BJ (cell line): Measurements from ENCODE around the gene TTC3. TPM values are rescaled to one million over a fixed set of nuclear protein-coding genes. Genes with fewer than 3 reads are reported as not detected.
"Not testable (repeated sequence)": the region's sequence is repeated elsewhere in the genome, so short reads cannot be mapped to it uniquely, and the experiment has no call there.

Experiments used
- CTCF ChIA-PET: fragments of 350-600 bp; formaldehyde crosslinking; extraction: SDS; loops from one replicate; lab custom pipeline; 2021; ENCODE audit warnings: antibody characterized with exemption, inconsistent platforms; lab: Yijun Ruan, JAX
- POLR2A ChIA-PET: fragments of 300-600 bp; sonication (Branson Sonifier 250); formaldehyde crosslinking; extraction: SDS; loops from one replicate; lab custom pipeline; 2021; ENCODE audit warnings: antibody characterized with exemption; lab: Charles Lee
- DNase-seq: peaks from one replicate; pipeline ENCODE4 v3.0.0-alpha.2; 2011; ENCODE audit warnings: low read depth
- H3K27me3 ChIP-seq: 2 replicates; pipeline ENCODE4 v1.6.0; 2011; ENCODE audit warnings: low read length; ENCODE audit not compliant: control insufficient read depth, insufficient read depth
- H3K36me3 ChIP-seq: 2 replicates; pipeline ENCODE4 v1.5.1; 2011; ENCODE audit warnings: low read length; ENCODE audit not compliant: control insufficient read depth, insufficient read depth
- H3K4me3 ChIP-seq: 2 replicates; pipeline ENCODE4 v1.5.1; 2011; ENCODE audit warnings: low read depth, mild to moderate bottlenecking, control low read depth, low read length
- CTCF ChIP-seq: IDR thresholded peaks from 2 replicates; pipeline ENCODE4 v1.5.1; 2011; ENCODE audit warnings: low read depth, mild to moderate bottlenecking, control low read depth, inconsistent platforms, low read length, moderate library complexity; ENCODE audit not compliant: insufficient read depth
- polyA plus RNA-seq: library from polyadenylated mRNA; depleted of rRNA; stranded (reverse); fragments of >200 nt; gene quantifications from 2 replicates; pipeline ENCODE4 v1.2.3, GENCODE V29; 2011

Gene TTC3
- polyA plus RNA-seq, 1 experiment: 108 TPM

- ChIA-PET CTCF (interaction anchor here (0.5 to 2.0 kb wide), 5 partner anchors 12 to 1579 kb away, joined by 3 to 8 read pairs (median 5); no protein-coding TSS in a partner anchor), POLR2A (no interaction called here)
- no peak for DNase-seq
- TF ChIP-seq CTCF: peak; percentile 35; the same call in 1 of the 2 replicates
- Histone ChIP-seq H3K4me3 (peak overlapping the region; percentile 59), H3K27me3 (no peaks in the 10 kb centered on the region), H3K36me3 (peaks cover 10% of the 10 kb centered on the region)
Observed at GRCh38 chr21:37220433-37220980, 147.5 kb downstream of the TTC3 start.

GRCh38 chr21:37220981-37221664, 148.1 kb downstream of the TTC3 start:
- peak; percentile 41 for TF ChIP-seq CTCF
- Histone ChIP-seq H3K4me3 (peak overlapping the region; percentile 59), H3K36me3 (peaks cover 13% of the 10 kb centered on the region), H3K27me3 (no peaks in the 10 kb centered on the region)
- DNase-seq: peak; percentile 41
- CTCF ChIA-PET: interaction anchor here (0.5 to 2.0 kb wide), 6 partner anchors 13 to 1580 kb away, joined by 3 to 8 read pairs (median 4); no protein-coding TSS in a partner anchor
- POLR2A ChIA-PET: interaction anchor here (0.5 kb wide), 1 partner anchor 241 kb away, joined by 4 read pairs; no protein-coding TSS in a partner anchor

DNA sequence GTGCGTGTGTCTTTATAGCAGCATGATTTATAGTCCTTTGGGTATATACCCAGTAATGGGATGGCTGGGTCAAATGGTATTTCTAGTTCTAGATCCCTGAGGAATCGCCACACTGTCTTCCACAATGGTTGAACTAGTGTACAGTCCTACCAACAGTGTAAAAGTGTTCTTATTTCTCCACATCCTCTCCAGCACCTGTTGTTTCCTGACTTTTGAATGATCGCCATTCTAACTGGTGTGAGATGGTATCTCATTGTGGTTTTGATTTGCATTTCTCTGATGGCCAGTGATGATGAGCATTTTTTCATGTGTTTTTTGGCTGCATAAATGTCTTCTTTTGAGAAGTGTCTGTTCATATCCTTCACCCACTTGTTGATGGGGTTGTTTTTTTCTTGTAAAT, 149.2 kb downstream of the TTC3 start:
- DNase-seq, H3K27me3 ChIP-seq, CTCF ChIA-PET, POLR2A ChIA-PET, H3K4me3 ChIP-seq: not testable (repeated sequence)
- H3K36me3 ChIP-seq: peaks cover 21% of the 10 kb centered on the region

DNA sequence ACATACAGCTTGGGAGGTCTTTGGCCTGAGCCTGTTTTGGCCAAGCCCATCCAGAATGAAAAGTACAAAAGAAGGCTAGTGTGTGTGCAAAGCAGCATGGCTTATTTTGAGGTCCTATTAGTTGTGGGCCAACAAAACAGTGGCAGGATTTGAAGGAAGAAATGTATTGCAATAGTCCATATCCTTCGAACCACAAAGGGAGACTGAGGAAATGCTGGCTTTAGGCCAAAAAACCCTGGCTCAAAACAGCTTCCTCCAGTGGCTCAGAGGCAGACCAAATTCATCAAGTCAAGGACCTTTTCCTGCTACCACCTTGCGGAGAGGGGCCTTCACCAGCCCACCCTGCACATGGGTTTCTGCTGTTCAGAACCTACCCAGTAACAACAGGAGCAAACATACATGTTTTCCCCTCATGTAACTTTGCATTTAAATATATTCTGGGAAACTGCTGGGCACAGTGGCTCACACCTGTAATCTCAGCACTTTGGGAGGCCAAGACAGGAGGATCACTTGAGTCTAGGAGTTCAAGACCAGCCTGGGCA, 150.8 kb downstream of the TTC3 start:
- no peak for TF ChIP-seq CTCF
- H3K4me3 ChIP-seq: no peak overlapping the region
- no peak for DNase-seq
- H3K36me3 ChIP-seq: peaks cover 24% of the 10 kb centered on the region
- POLR2A ChIA-PET: interaction anchor here (0.6 kb wide), 1 partner anchor 11 kb away, joined by 3 read pairs; no protein-coding TSS in a partner anchor
- H3K27me3 ChIP-seq: no peaks in the 10 kb centered on the region
- CTCF ChIA-PET: no interaction called here

DNA sequence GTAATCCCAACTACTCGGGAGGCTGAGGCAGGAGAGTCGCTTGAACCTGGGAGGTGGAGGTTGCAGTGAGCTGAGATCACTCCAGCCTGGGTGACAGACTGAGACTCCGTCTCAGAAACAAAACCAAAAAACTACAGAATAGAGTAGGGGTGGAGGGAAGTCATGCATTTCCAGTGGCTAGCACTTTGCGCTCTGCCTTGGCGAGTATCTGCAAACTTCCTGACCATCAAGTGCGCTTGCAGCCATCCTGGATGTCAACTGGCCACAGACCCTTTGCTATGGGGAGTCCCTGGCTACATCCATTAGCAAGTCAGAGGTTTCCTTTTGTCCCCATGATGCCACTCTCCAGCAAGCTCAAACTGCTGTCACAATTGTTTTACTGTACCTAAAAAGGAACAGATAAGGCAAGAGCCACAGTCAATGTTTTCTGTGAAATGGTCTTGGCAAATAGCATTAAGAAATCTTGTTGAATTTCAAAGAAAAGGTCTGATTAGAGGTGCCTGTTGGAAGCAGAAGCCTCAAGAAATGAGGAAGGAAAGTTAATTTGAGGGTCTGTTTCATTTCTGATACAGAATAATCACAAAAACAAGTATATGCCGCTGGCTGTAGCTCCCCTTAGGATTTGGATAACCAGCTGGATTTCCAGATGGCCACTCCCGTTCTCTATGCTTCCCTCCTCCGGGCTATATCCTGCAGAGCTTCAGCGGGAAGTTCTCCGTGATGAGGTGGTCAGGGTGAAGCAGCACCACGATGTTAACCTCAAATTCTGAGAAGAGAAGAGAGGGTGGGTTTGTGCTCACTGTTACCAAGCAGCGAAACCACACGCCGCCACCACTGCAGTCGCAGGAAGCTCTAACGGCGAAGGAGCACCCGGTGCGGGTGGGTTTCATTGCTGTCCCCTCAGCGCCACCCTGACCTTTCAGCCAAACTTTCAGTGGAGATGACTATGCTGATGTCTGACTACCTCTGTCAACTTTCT, 152.1 kb downstream of the TTC3 start:
- CTCF ChIA-PET: no interaction called here

More for the DNA sequence above, 152.1 kb downstream of the TTC3 start:
- no peak for DNase-seq
- POLR2A ChIA-PET: no interaction called here
- Histone ChIP-seq H3K36me3 (peaks cover 24% of the 10 kb centered on the region), H3K27me3 (no peaks in the 10 kb centered on the region), H3K4me3 (no peak overlapping the region)
- TF ChIP-seq CTCF: no peak
